Hepatocyte (in vitro differentiated cells): ENCODE measurements around the gene CLEC16A.

Experiments
- CTCF ChIP-seq: fragments of 200-600 bp; sonication (generic); IDR thresholded peaks from 2 replicates; pipeline ENCODE4 v1.5.1; 2016; ENCODE audit warnings: antibody characterized with exemption, mild to moderate bottlenecking; ENCODE audit not compliant: poor library complexity
- EZH2 ChIP-seq: fragments of 200-600 bp; sonication (generic); IDR thresholded peaks from 2 replicates; pipeline ENCODE4 v1.6.1; 2016; ENCODE audit warnings: antibody characterized with exemption, mild to moderate bottlenecking, borderline replicate concordance

GRCh38 chr16:11064202-11064540 lies 119.8 kb downstream of the CLEC16A start:
- TF ChIP-seq CTCF = no peak
- no peak for TF ChIP-seq EZH2
